Stimulated activated CD4-positive, alpha-beta T cell treated with anti-CD3 and anti-CD28 coated beads, Interleukin-4, amount 100 ng/mL, for 24 hours (primary cell): ENCODE results near the gene DLX5.
A peak's percentile ranks its signal among the peaks of the same experiment; 100 is the strongest.

ENCODE experiments used
- DNase-seq: peaks from one replicate; pipeline ENCODE4 v3.0.0-alpha.2; 2020

Gene DLX5

GRCh38 chr7:97018126-97018601, 6.5 kb downstream of the DLX5 start:
- no peak for DNase-seq

- DNase-seq = no peak
These were observed 7.2 kb downstream of the DLX5 start for GRCh38 chr7:97017192-97018125.

- DNase-seq = no peak
These were observed 8.0 kb downstream of the DLX5 start for GRCh38 chr7:97016381-97017191.

GRCh38 chr7:97015756-97016380, 8.8 kb downstream of the DLX5 start:
- no peak for DNase-seq

- no peak for DNase-seq
These were observed 9.4 kb downstream of the DLX5 start for GRCh38 chr7:97015279-97015678.

- DNase-seq = no peak
These were observed 10.4 kb downstream of the DLX5 start for GRCh38 chr7:97014145-97014750.

GRCh38 chr7:97013845-97014134, 10.8 kb downstream of the DLX5 start:
- DNase-seq = no peak

- DNase-seq = no peak
These were observed 11.3 kb downstream of the DLX5 start for GRCh38 chr7:97013134-97013844.

GRCh38 chr7:97012365-97013133, 12.1 kb downstream of the DLX5 start:
- DNase-seq = no peak

GRCh38 chr7:97011536-97012364, 12.9 kb downstream of the DLX5 start:
- DNase-seq = no peak

GRCh38 chr7:97011104-97011503, 13.5 kb downstream of the DLX5 start:
- no peak for DNase-seq

GRCh38 chr7:97009753-97010732, 14.6 kb downstream of the DLX5 start:
- DNase-seq = no peak

- no peak for DNase-seq
These were observed 16.2 kb downstream of the DLX5 start for GRCh38 chr7:97008275-97008917.

GRCh38 chr7:97007583-97007861, 17.1 kb downstream of the DLX5 start:
- no peak for DNase-seq

GRCh38 chr7:97006816-97007582, 17.6 kb downstream of the DLX5 start:
- DNase-seq = no peak

- DNase-seq = peak; percentile 18
These were observed 18.4 kb downstream of the DLX5 start for GRCh38 chr7:97006055-97006815.
